HG03103 (cell line): ENCODE measurements around the gene EGFR.

ENCODE experiments used
- ATAC-seq: cut with Tn5 transposase; IDR thresholded peaks from one replicate; pipeline ENCODE4 v1.9.1; 2021; ENCODE audit warnings: low read depth; ENCODE audit not compliant: unreplicated experiment

The EGFR gene

DNA sequence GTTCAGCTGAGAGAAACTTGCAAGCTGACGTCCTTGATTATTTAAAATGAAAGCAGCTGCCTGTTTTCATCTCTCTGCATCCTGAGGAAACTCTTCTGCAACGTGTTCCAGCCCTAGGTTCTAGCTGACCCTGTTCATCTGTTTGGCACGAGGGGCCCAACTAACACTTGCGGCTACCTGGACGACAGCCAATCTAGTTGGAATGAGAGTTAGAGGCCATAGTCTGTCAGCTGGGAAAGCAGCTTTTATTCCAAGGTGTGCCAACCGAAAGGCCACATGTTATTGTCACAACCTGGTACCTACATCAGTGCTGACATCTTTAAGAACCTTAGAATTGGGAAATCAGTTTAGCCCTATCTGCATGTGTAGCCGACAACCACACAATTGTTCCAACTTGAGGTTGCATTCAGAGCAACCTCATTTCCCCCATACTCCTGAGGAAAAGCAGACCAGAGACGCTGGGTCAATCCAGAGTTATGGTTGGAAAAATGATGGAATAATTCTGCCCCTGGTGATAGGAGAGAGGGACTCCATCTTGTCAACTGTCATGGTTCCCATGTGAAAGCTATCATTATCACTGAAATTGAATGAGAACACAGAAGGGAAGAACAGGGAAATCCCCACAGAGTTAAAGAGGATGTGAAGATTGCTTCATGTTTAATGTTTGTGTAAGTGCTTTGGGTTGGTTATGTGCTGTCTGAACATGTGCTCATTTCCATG lies 121.6 kb downstream of the EGFR start:
- ATAC-seq: peak; percentile 99

DNA sequence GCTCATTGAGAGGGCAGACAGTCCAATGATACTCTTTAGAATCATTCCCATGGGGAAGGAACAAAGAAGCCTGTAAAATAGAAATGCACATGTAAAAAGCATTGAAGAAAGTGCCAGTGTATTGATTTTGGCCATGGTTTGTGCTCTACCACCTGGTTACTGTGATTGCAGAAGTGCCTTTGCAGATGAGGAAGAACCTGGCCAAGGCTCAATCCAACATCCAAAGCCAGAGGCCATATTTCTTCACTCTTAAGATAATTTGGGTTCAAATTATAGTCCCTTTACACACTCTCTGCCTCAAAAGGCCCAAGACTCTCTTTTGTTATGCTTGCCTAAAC lies 122.1 kb downstream of the EGFR start:
- no peak for ATAC-seq

GRCh38 chr7:55142919-55143600 lies 124.2 kb downstream of the EGFR start:
- ATAC-seq: no peak

DNA sequence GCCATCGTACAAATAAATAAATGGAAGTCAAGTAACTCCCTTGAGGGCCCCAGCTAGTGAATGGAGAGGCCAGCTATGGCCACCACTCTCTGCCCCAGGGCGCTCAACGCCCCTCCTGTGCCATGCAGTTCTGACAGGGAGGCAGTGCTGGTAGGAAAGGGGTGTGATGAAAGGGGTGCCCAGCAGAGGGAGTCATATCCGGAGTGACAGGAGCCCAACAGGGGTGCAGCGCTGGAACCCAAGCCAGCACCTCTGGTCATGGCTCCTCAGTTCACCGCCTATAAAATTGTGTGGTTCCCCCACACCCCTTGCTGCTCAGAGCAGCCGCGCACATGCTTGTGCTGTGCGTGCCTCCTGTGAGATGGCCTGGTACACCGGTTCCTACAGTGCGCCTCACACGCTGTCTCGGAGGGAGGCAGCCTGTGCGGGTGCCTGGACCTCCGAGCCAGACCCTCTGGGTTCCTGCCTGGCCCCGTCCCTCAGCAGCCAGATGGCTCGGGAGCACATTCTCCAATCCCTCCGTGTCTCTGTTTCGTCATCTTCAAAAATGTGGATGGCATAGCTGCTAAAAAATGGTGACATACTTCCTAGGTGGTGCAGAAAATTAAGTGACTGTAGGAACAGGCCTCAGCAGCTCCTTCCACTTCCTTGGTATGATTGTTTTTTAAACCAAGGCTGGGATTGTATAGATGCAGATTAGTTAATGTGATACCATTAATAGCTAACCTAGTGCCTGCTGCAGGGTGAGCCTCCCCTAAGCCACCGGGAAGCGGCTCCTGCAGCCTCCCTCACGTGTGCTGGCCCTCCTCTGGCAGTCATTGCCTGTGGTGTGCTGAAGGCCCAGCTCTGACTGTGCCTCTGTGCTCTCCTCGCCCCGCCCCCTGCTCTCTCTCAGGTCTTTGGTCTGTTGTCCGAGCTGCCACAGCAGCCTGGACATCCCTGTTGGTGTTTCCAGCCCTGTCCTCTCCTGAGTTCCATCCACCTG lies 125.8 kb downstream of the EGFR start:
- no peak for ATAC-seq

DNA sequence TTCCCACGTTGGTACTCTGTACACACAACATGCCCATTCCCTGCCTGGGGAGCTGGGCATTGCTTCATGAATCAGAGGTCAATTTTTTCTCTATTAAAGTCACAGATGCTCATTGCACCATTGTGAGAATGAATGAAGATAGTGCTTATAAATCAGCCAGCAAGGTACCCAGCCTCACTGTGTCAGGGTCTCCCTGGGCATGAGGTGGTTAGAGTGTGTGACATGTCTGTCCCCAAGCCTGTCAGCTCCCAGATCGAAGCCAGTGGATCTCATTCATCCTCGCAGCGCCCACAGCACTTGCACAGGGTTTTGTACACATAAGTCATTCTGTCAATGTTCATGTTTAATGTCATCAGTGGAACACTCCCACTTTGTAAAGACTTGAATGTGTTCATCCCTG lies 126.8 kb downstream of the EGFR start:
- ATAC-seq: no peak

GRCh38 chr7:55147101-55147500 lies 128.3 kb downstream of the EGFR start:
- no peak for ATAC-seq

DNA sequence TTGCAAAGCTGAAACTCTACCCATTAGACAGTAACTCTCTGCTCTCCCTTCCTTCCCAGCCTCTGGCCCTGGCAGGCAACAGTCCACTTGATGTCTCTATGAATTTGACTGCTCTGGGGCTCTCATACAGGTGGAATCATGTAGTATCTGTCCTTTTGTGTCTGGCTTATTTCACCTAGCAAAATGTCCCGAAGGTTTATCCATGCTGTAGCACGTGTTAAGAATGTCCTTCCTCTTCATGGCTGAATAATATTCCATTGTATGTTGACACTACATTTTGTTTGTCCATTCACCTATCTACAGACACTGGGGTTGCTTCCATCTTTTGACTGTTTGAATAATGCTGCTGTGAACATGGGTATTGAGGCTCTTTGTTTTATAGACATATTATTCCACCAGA lies 128.9 kb downstream of the EGFR start:
- no peak for ATAC-seq

GRCh38 chr7:55148571-55148970 lies 129.8 kb downstream of the EGFR start:
- ATAC-seq: no peak

DNA sequence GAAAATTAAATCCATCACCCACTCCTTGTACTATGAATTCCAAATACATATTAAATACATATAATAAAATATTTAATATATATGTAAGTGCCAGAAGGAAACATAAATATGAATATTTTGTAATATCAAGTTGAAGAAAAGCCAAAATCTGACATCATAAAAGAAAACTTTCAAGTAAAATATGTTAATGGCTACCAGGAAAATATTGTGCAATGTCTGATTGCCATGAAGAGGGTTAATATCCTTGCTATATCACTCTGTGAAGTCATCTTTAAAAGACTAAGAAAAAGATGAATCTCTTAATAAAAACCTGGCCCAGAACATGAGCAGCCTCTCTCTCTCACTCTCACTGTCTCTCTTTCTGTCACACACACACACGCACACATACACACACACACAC lies 130.2 kb downstream of the EGFR start:
- ATAC-seq: no peak

DNA sequence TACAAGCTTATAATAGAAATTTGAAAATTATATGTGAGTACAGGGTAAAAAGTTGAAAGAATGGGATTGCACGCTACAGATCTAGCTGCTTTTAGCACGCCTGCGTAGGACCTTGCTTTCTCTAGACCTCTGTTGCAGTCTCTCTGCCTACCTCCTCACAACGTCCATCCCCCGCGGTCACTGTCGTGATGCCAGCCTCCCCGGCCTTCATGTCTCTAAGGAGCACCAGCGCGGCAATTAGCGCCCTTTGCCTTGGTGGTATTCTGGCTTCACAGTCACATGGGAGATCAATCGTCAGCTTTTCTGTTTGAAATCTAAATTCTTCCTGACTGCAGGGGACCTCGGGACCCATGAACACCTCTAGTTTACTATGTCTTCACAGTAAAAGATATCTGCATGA lies 131.3 kb downstream of the EGFR start:
- no peak for ATAC-seq

- no peak for ATAC-seq
Observed at GRCh38 chr7:55150709-55151451, 132.1 kb downstream of the EGFR start.

- no peak for ATAC-seq
Observed at GRCh38 chr7:55152516-55152915, 133.7 kb downstream of the EGFR start.

DNA sequence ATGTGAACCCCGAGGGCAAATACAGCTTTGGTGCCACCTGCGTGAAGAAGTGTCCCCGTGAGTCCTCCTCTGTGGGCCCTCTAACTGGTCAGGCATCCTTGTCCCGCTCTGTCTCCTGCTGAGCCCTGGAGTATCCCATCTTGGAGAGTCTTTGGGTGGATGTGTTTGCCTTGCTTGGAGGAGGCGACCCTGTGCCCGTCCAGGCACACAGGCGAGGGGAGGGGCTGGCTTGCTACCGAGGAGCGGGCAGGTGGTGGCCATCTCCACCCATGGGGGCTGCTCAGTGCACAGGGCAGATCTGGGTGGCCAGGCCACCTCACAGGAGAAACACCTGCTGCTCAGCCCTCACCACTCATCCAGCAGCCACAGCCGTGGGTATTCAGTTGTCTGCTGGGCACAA lies 135.3 kb downstream of the EGFR start:
- ATAC-seq: no peak

DNA sequence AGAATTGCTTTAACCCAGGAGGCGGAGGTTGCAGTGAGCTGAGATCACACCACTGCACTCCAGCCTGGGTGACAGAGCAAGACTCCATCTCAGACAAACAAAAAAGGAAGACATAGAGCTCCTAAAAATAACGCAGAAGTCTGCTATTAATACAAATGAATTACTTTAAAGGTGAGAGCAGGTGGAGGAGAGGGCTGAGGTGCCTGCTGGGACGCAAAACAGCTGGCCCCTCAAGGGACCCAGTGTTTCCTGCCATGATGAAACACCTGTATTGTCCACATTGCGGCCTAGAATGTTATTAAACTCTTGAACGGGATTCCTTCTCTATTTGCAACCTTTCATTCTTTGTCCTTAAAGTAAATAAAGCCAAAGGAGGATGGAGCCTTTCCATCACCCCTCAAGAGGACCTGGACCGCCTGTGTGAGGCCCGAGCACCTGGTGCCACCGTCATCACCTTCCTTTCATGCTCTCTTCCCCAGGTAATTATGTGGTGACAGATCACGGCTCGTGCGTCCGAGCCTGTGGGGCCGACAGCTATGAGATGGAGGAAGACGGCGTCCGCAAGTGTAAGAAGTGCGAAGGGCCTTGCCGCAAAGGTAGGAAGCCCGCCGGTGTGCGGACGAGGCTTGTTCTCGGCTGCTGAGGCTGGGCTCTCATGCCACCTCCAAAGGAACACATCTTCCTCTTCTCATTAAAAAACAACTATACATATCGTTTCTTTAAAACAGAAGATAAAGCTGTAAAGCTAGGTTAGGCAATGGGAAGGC lies 136.7 kb downstream of the EGFR start:
- no peak for ATAC-seq

DNA sequence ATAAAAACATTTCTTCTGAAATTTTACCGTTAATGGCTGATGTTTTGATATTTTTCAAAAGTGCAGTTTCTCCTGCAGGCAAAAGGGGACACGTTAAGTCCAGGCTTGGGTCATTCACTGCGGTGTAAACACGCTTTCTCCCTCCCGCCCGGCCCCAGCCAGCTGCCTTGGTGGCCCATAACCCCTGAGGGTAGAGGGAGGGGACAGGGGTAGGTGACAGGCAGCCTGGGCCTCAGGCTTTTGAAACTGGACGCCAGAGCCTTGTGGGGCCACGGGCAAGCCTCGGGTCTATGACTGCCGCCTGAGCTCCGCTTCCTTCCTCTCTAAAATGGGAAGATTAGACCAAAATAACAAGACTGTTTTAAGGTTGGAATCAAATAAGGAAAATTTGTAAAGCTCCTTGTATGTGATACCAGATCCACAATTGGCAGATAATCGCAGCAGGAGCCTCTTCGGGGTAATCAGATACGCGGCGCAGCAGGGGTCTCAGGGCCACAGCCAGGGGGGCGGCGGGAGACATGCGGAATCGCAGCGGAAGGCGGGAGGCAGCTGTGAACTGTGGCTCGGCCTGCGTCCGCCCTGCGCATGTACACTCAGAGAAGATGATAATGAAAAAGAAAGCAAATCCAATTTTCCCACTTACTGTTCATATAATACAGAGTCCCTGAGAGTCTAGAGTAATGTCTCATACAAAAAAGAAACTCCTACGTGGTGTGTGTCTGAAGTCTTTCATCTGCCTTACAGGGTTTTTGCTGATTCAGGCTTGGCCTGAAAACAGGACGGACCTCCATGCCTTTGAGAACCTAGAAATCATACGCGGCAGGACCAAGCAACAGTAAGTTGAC lies 138.3 kb downstream of the EGFR start:
- ATAC-seq: no peak

DNA sequence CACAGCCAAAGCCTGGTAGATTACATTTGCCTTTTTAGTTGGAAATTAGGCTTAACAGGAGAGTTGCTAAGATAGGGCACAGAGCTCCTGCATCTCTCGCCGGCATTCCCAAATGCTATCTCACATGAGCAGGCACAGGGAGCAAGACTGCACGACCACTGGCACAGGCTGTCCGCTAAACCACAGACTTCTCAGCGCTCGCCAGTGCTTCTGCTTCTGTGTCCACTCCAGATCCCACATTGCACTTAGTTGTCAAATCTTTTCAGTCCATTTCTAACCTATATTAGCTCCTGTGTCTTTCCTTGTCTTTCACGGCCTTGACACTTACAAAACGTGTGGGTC lies 138.9 kb downstream of the EGFR start:
- no peak for ATAC-seq

- ATAC-seq: no peak
Observed at GRCh38 chr7:55158541-55159382, 139.9 kb downstream of the EGFR start.

- no peak for ATAC-seq
Observed at GRCh38 chr7:55160539-55160938, 141.7 kb downstream of the EGFR start.
